ENCODE data around the gene TMEM171. TPM values are rescaled to one million over a fixed set of nuclear protein-coding genes. Genes with fewer than 3 reads are reported as not detected.

The TMEM171 gene
- total RNA-seq, 1 donor from 2014 or later, result 0.45 TPM

GRCh38 chr5:73142035-73142434, 21.7 kb downstream of the TMEM171 start:
- Histone ChIP-seq H2AFZ (ENCODE audit: low read depth, low read length) (no peak overlapping the region), H3K9me3 (ENCODE audit: insufficient read depth, low read depth, low read length) (no peaks in the 10 kb centered on the region), H3K4me1 (ENCODE audit: insufficient read depth, low read length) (no peaks in the 10 kb centered on the region), H3K4me2 (ENCODE audit: low read length) (no peak overlapping the region), H3K27ac (ENCODE audit: low read depth, low read length) (no peak overlapping the region), H3K36me3 (ENCODE audit: insufficient read depth, low read length) (no peaks in the 10 kb centered on the region), H3K27me3 (ENCODE audit: insufficient read depth, low read length) (peaks cover 2% of the 10 kb centered on the region), H3K79me2 (ENCODE audit: insufficient read depth, low read length) (no peaks in the 10 kb centered on the region), H3K9ac (ENCODE audit: low read length) (no peak overlapping the region), H4K20me1 (ENCODE audit: insufficient read depth, low read length) (no peaks in the 10 kb centered on the region), H3K4me3 (ENCODE audit: insufficient read depth, low read depth, low read length) (no peak overlapping the region)
- H3K4me3 Mint-ChIP-seq (ENCODE audit: unreplicated experiment), result no peak overlapping the region
- H3K36me3 Mint-ChIP-seq (ENCODE audit: low read depth, unreplicated experiment), result no peaks in the 10 kb centered on the region
- no peak overlapping the region for H3K27ac Mint-ChIP-seq (ENCODE audit: unreplicated experiment)
- TF ChIP-seq CTCF (IDR thresholded peaks at IDR 0.05; ENCODE audit: insufficient read depth, low read depth, low read length) (no peak), EZH2 (IDR thresholded peaks at IDR 0.05; ENCODE audit: insufficient read depth, low read length) (no peak)
- FAIRE-seq (no peak), DNase-seq (ENCODE audit: low read depth) (no peak)
- peaks cover 16% of the 10 kb centered on the region for H3K27me3 Mint-ChIP-seq (ENCODE audit: low read depth, unreplicated experiment)
- no peaks in the 10 kb centered on the region for H3K9me3 Mint-ChIP-seq (ENCODE audit: unreplicated experiment)
- H3K4me1 Mint-ChIP-seq (ENCODE audit: low read depth, unreplicated experiment), result no peaks in the 10 kb centered on the region

- Histone ChIP-seq H3K4me2 (ENCODE audit: low read length) (no peak overlapping the region), H3K36me3 (ENCODE audit: insufficient read depth, low read length) (no peaks in the 10 kb centered on the region), H3K4me3 (ENCODE audit: insufficient read depth, low read depth, low read length) (no peak overlapping the region), H3K4me1 (ENCODE audit: insufficient read depth, low read length) (no peaks in the 10 kb centered on the region), H3K27me3 (ENCODE audit: insufficient read depth, low read length) (peaks cover 2% of the 10 kb centered on the region), H3K79me2 (ENCODE audit: insufficient read depth, low read length) (no peaks in the 10 kb centered on the region), H4K20me1 (ENCODE audit: insufficient read depth, low read length) (no peaks in the 10 kb centered on the region), H3K9ac (ENCODE audit: low read length) (no peak overlapping the region), H3K9me3 (ENCODE audit: insufficient read depth, low read depth, low read length) (no peaks in the 10 kb centered on the region), H3K27ac (ENCODE audit: low read depth, low read length) (no peak overlapping the region), H2AFZ (ENCODE audit: low read depth, low read length) (no peak overlapping the region)
- DNase-seq (ENCODE audit: low read depth) (no peak), FAIRE-seq (no peak)
- Mint-ChIP-seq H3K36me3 (ENCODE audit: low read depth, unreplicated experiment) (no peaks in the 10 kb centered on the region), H3K27me3 (ENCODE audit: low read depth, unreplicated experiment) (peaks cover 17% of the 10 kb centered on the region), H3K9me3 (ENCODE audit: unreplicated experiment) (no peaks in the 10 kb centered on the region), H3K4me1 (ENCODE audit: low read depth, unreplicated experiment) (no peaks in the 10 kb centered on the region), H3K4me3 (ENCODE audit: unreplicated experiment) (no peak overlapping the region), H3K27ac (ENCODE audit: unreplicated experiment) (no peak overlapping the region)
- no peak for TF ChIP-seq CTCF (IDR thresholded peaks at IDR 0.05; ENCODE audit: insufficient read depth, low read depth, low read length)
- no peak for TF ChIP-seq EZH2 (IDR thresholded peaks at IDR 0.05; ENCODE audit: insufficient read depth, low read length)
Observed at GRCh38 chr5:73143716-73144115, 23.3 kb downstream of the TMEM171 start.

- Histone ChIP-seq H3K9me3 (ENCODE audit: insufficient read depth, low read depth, low read length) (no peaks in the 10 kb centered on the region), H3K4me1 (ENCODE audit: insufficient read depth, low read length) (no peaks in the 10 kb centered on the region), H4K20me1 (ENCODE audit: insufficient read depth, low read length) (no peaks in the 10 kb centered on the region), H3K27ac (ENCODE audit: low read depth, low read length) (no peak overlapping the region), H3K9ac (ENCODE audit: low read length) (no peak overlapping the region), H3K36me3 (ENCODE audit: insufficient read depth, low read length) (no peaks in the 10 kb centered on the region), H3K27me3 (ENCODE audit: insufficient read depth, low read length) (peaks cover 2% of the 10 kb centered on the region), H3K4me2 (ENCODE audit: low read length) (no peak overlapping the region), H2AFZ (ENCODE audit: low read depth, low read length) (no peak overlapping the region), H3K4me3 (ENCODE audit: insufficient read depth, low read depth, low read length) (no peak overlapping the region), H3K79me2 (ENCODE audit: insufficient read depth, low read length) (no peaks in the 10 kb centered on the region)
- no peak overlapping the region for H3K4me3 Mint-ChIP-seq (ENCODE audit: unreplicated experiment)
- peaks cover 2% of the 10 kb centered on the region for H3K36me3 Mint-ChIP-seq (ENCODE audit: low read depth, unreplicated experiment)
- peaks cover 34% of the 10 kb centered on the region for H3K27me3 Mint-ChIP-seq (ENCODE audit: low read depth, unreplicated experiment)
- H3K27ac Mint-ChIP-seq (ENCODE audit: unreplicated experiment), result no peak overlapping the region
- FAIRE-seq (no peak), DNase-seq (ENCODE audit: low read depth) (no peak)
- no peaks in the 10 kb centered on the region for H3K9me3 Mint-ChIP-seq (ENCODE audit: unreplicated experiment)
- no peak for TF ChIP-seq CTCF (IDR thresholded peaks at IDR 0.05; ENCODE audit: insufficient read depth, low read depth, low read length)
- peaks cover 6% of the 10 kb centered on the region for H3K4me1 Mint-ChIP-seq (ENCODE audit: low read depth, unreplicated experiment)
Observed at GRCh38 chr5:73149540-73149939, 29.2 kb downstream of the TMEM171 start.
